CD8-positive, alpha-beta memory T cell (primary cell): ENCODE measurements around the gene RNF180. TPM values are rescaled to one million over a fixed set of nuclear protein-coding genes. Genes with fewer than 3 reads are reported as not detected.

Experiments
- CTCF ChIA-PET: fragments of 350-600 bp; sonication (Branson Sonifier 250); formaldehyde crosslinking; loops from one replicate; lab custom pipeline; 2021; ENCODE audit warnings: antibody characterized with exemption; lab: Charles Lee
- POLR2A ChIA-PET: fragments of 350-600 bp; sonication (Branson Sonifier 250); formaldehyde crosslinking; loops from one replicate; lab custom pipeline; 2021; ENCODE audit warnings: antibody characterized with exemption; lab: Charles Lee
- DNase-seq, 5 donors: peaks; one replicate each; pipeline versions ENCODE4 v3.0.0 to v3.0.0-alpha.2; 2020 to 2022; ENCODE audit warnings: mixed read lengths in 1 of 5
- H3K27ac ChIP-seq: one replicate; pipeline ENCODE4 v1.7.0; 2013; ENCODE audit warnings: low read depth, mild to moderate bottlenecking, low read length, moderate library complexity
- H3K27me3 ChIP-seq: 2 replicates; pipeline ENCODE4 v1.7.0; 2013; ENCODE audit warnings: low read length, mild to moderate bottlenecking; ENCODE audit not compliant: insufficient read depth, poor library complexity, severe bottlenecking
- H3K36me3 ChIP-seq: 2 replicates; pipeline ENCODE4 v1.7.0; 2013; ENCODE audit warnings: mild to moderate bottlenecking, low read length, moderate library complexity; ENCODE audit not compliant: insufficient read depth
- H3K4me1 ChIP-seq: 2 replicates; pipeline ENCODE4 v1.7.0; 2013; ENCODE audit warnings: mild to moderate bottlenecking, low read length, moderate library complexity; ENCODE audit not compliant: insufficient read depth
- H3K4me3 ChIP-seq: 2 replicates; pipeline ENCODE4 v1.7.0; 2013; ENCODE audit warnings: mild to moderate bottlenecking, low read length
- H3K9me3 ChIP-seq: 2 replicates; pipeline ENCODE4 v1.7.0; 2013; ENCODE audit warnings: mild to moderate bottlenecking, low read length
- H3K27ac Mint-ChIP-seq, 8 donors: one replicate each; pipeline ENCODE4 v1.8.0; 2020 to 2021; ENCODE audit warnings: mixed read lengths in 8 of 8, mild to moderate bottlenecking in 6 of 8, inconsistent platforms in 3 of 8, moderate library complexity in 3 of 8
- H3K27me3 Mint-ChIP-seq, 2 donors: one replicate each; pipeline ENCODE4 v1.8.0; 2020 to 2021; ENCODE audit warnings: mixed read lengths in 2 of 2, mild to moderate bottlenecking in 1 of 2, moderate library complexity in 1 of 2
- H3K36me3 Mint-ChIP-seq, 3 donors: one replicate each; pipeline ENCODE4 v1.8.0; 2020 to 2021; ENCODE audit warnings: mixed read lengths in 3 of 3, inconsistent platforms in 1 of 3, mild to moderate bottlenecking in 1 of 3
- H3K4me1 Mint-ChIP-seq, 3 donors: one replicate each; pipeline ENCODE4 v1.8.0; 2020 to 2021; ENCODE audit warnings: mixed read lengths in 3 of 3, inconsistent platforms in 1 of 3, mild to moderate bottlenecking in 1 of 3
- H3K4me3 Mint-ChIP-seq, 7 donors: one replicate each; pipeline ENCODE4 v1.8.0; 2020 to 2021; ENCODE audit warnings: mixed read lengths in 7 of 7, mild to moderate bottlenecking in 6 of 7, moderate library complexity in 4 of 7, inconsistent platforms in 2 of 7
- H3K9me3 Mint-ChIP-seq, 5 donors: one replicate each; pipeline ENCODE4 v1.8.0; 2020 to 2022; ENCODE audit warnings: mixed read lengths in 5 of 5, mild to moderate bottlenecking in 3 of 5, moderate library complexity in 2 of 5, inconsistent platforms in 1 of 5
- polyA plus RNA-seq: library from polyadenylated mRNA; unstranded; fragments of 300-500 nt; fragmentation: Illumina TruSeq; gene quantifications from one replicate; pipeline ENCODE4 v1.2.3, GENCODE V29; 2021
- total RNA-seq, 2 experiments: library from RNA; stranded (reverse); gene quantifications; one replicate each; pipeline ENCODE4 v1.2.3, GENCODE V29; 2021

Gene RNF180
- total and polyA plus RNA-seq, 3 experiments from 2014 or later, result not detected

- H3K36me3 Mint-ChIP-seq, result no peaks in the 10 kb centered on the region
- Histone ChIP-seq H3K4me1 (no peaks in the 10 kb centered on the region), H3K27ac (no peak overlapping the region), H3K27me3 (no peaks in the 10 kb centered on the region), H3K4me3 (no peak overlapping the region), H3K9me3 (no peaks in the 10 kb centered on the region), H3K36me3 (no peaks in the 10 kb centered on the region)
- peaks cover 0 to 8% (median 3%) of the 10 kb centered on the region in 5 donors for H3K9me3 Mint-ChIP-seq
- CTCF ChIA-PET, result no interaction called here
- no peaks in the 10 kb centered on the region for H3K4me1 Mint-ChIP-seq
- POLR2A ChIA-PET, result no interaction called here
- H3K4me3 Mint-ChIP-seq, result no peak overlapping the region
- H3K27me3 Mint-ChIP-seq, result no peaks in the 10 kb centered on the region
- no peak for DNase-seq
- no peak overlapping the region for H3K27ac Mint-ChIP-seq
These were observed 129.5 kb downstream of the RNF180 start for GRCh38 chr5:64295101-64295500.

GRCh38 chr5:64298586-64298985 is 132.9 kb downstream of the RNF180 start:
- Mint-ChIP-seq H3K4me3 (no peak overlapping the region), H3K36me3 (no peaks in the 10 kb centered on the region), H3K27me3 (no peaks in the 10 kb centered on the region), H3K9me3 (peaks cover 0 to 4% (median 0%) of the 10 kb centered on the region in 5 donors), H3K27ac (no peak overlapping the region), H3K4me1 (no peaks in the 10 kb centered on the region)
- CTCF ChIA-PET, result no interaction called here
- POLR2A ChIA-PET, result no interaction called here
- Histone ChIP-seq H3K27ac (no peak overlapping the region), H3K27me3 (no peaks in the 10 kb centered on the region), H3K9me3 (no peaks in the 10 kb centered on the region), H3K4me1 (no peaks in the 10 kb centered on the region), H3K36me3 (no peaks in the 10 kb centered on the region), H3K4me3 (no peak overlapping the region)
- DNase-seq, result no peak

- no peak for DNase-seq
- peaks cover 0 to 4% (median 0%) of the 10 kb centered on the region in 5 donors for H3K9me3 Mint-ChIP-seq
- H3K4me3 Mint-ChIP-seq, result no peak overlapping the region
- no peaks in the 10 kb centered on the region for H3K9me3 ChIP-seq
- H3K4me3 ChIP-seq, result no peak overlapping the region
- H3K27me3 Mint-ChIP-seq, result no peaks in the 10 kb centered on the region
- ChIA-PET POLR2A (no interaction called here), CTCF (no interaction called here)
- no peaks in the 10 kb centered on the region for H3K27me3 ChIP-seq
- H3K27ac ChIP-seq, result no peak overlapping the region
- no peak overlapping the region for H3K27ac Mint-ChIP-seq
- H3K36me3 ChIP-seq, result no peaks in the 10 kb centered on the region
- H3K36me3 Mint-ChIP-seq, result no peaks in the 10 kb centered on the region
- H3K4me1 ChIP-seq, result no peaks in the 10 kb centered on the region
- no peaks in the 10 kb centered on the region for H3K4me1 Mint-ChIP-seq
These were observed 134.2 kb downstream of the RNF180 start for GRCh38 chr5:64299805-64300204.

GRCh38 chr5:64301566-64301965 is 135.9 kb downstream of the RNF180 start:
- no peaks in the 10 kb centered on the region for H3K27me3 ChIP-seq
- no peak overlapping the region for H3K4me3 ChIP-seq
- ChIA-PET POLR2A (no interaction called here), CTCF (no interaction called here)
- Mint-ChIP-seq H3K4me3 (no peak overlapping the region), H3K27ac (no peak overlapping the region), H3K27me3 (no peaks in the 10 kb centered on the region), H3K4me1 (no peaks in the 10 kb centered on the region), H3K36me3 (no peaks in the 10 kb centered on the region), H3K9me3 (peaks cover 0 to 4% (median 0%) of the 10 kb centered on the region in 5 donors)
- no peak overlapping the region for H3K27ac ChIP-seq
- no peaks in the 10 kb centered on the region for H3K36me3 ChIP-seq
- no peaks in the 10 kb centered on the region for H3K4me1 ChIP-seq
- H3K9me3 ChIP-seq, result no peaks in the 10 kb centered on the region
- no peak for DNase-seq

GRCh38 chr5:64308135-64308534 is 142.5 kb downstream of the RNF180 start:
- no peaks in the 10 kb centered on the region for H3K9me3 ChIP-seq
- no peaks in the 10 kb centered on the region for H3K4me1 ChIP-seq
- H3K36me3 ChIP-seq, result no peaks in the 10 kb centered on the region
- H3K27me3 Mint-ChIP-seq, result no peaks in the 10 kb centered on the region
- no peak for DNase-seq
- POLR2A ChIA-PET, result no interaction called here
- CTCF ChIA-PET, result no interaction called here
- H3K9me3 Mint-ChIP-seq, result no peaks in the 10 kb centered on the region
- no peaks in the 10 kb centered on the region for H3K36me3 Mint-ChIP-seq
- no peaks in the 10 kb centered on the region for H3K27me3 ChIP-seq
- no peak overlapping the region for H3K4me3 Mint-ChIP-seq
- no peak overlapping the region for H3K27ac Mint-ChIP-seq
- no peak overlapping the region for H3K4me3 ChIP-seq
- H3K27ac ChIP-seq, result no peak overlapping the region
- H3K4me1 Mint-ChIP-seq, result no peaks in the 10 kb centered on the region

GRCh38 chr5:64312491-64312890 is 146.8 kb downstream of the RNF180 start:
- Mint-ChIP-seq H3K36me3 (no peaks in the 10 kb centered on the region), H3K4me3 (no peak overlapping the region), H3K27ac (no peak overlapping the region), H3K27me3 (no peaks in the 10 kb centered on the region), H3K9me3 (no peaks in the 10 kb centered on the region), H3K4me1 (no peaks in the 10 kb centered on the region)
- no peak for DNase-seq
- no peak overlapping the region for H3K4me3 ChIP-seq
- POLR2A ChIA-PET, result no interaction called here
- H3K36me3 ChIP-seq, result no peaks in the 10 kb centered on the region
- no peaks in the 10 kb centered on the region for H3K9me3 ChIP-seq
- no peak overlapping the region for H3K27ac ChIP-seq
- H3K27me3 ChIP-seq, result no peaks in the 10 kb centered on the region
- no peaks in the 10 kb centered on the region for H3K4me1 ChIP-seq
- CTCF ChIA-PET, result no interaction called here

GRCh38 chr5:64315778-64316177 is 150.1 kb downstream of the RNF180 start:
- Histone ChIP-seq H3K9me3 (no peaks in the 10 kb centered on the region), H3K4me1 (no peaks in the 10 kb centered on the region), H3K27ac (no peak overlapping the region), H3K27me3 (no peaks in the 10 kb centered on the region), H3K36me3 (no peaks in the 10 kb centered on the region), H3K4me3 (no peak overlapping the region)
- Mint-ChIP-seq H3K4me3 (no peak overlapping the region), H3K9me3 (no peaks in the 10 kb centered on the region), H3K27me3 (no peaks in the 10 kb centered on the region), H3K4me1 (no peaks in the 10 kb centered on the region), H3K27ac (no peak overlapping the region), H3K36me3 (no peaks in the 10 kb centered on the region)
- ChIA-PET POLR2A (no interaction called here), CTCF (no interaction called here)
- DNase-seq, result no peak

GRCh38 chr5:64318175-64318574 is 152.5 kb downstream of the RNF180 start:
- Histone ChIP-seq H3K9me3 (no peaks in the 10 kb centered on the region), H3K4me3 (no peak overlapping the region), H3K27me3 (no peaks in the 10 kb centered on the region), H3K27ac (no peak overlapping the region), H3K4me1 (no peaks in the 10 kb centered on the region), H3K36me3 (no peaks in the 10 kb centered on the region)
- no peak overlapping the region for H3K27ac Mint-ChIP-seq
- POLR2A ChIA-PET, result no interaction called here
- no peak overlapping the region for H3K4me3 Mint-ChIP-seq
- no peaks in the 10 kb centered on the region for H3K4me1 Mint-ChIP-seq
- CTCF ChIA-PET, result no interaction called here
- no peak for DNase-seq
- H3K27me3 Mint-ChIP-seq, result no peaks in the 10 kb centered on the region
- no peaks in the 10 kb centered on the region for H3K36me3 Mint-ChIP-seq
- H3K9me3 Mint-ChIP-seq, result no peaks in the 10 kb centered on the region

- Histone ChIP-seq H3K27ac (no peak overlapping the region), H3K36me3 (no peaks in the 10 kb centered on the region), H3K27me3 (no peaks in the 10 kb centered on the region), H3K4me1 (no peaks in the 10 kb centered on the region), H3K9me3 (no peaks in the 10 kb centered on the region), H3K4me3 (no peak overlapping the region)
- Mint-ChIP-seq H3K27ac (no peak overlapping the region), H3K27me3 (peaks cover 0 to 1% of the 10 kb centered on the region in 2 donors), H3K4me1 (no peaks in the 10 kb centered on the region), H3K36me3 (no peaks in the 10 kb centered on the region), H3K9me3 (peaks cover 0 to 9% (median 3%) of the 10 kb centered on the region in 5 donors), H3K4me3 (no peak overlapping the region)
- no peak for DNase-seq
- ChIA-PET CTCF (no interaction called here), POLR2A (no interaction called here)
These were observed 157.9 kb downstream of the RNF180 start for GRCh38 chr5:64323591-64323990.
